ENCODE data around the gene SERP1. TPM values are rescaled to one million over a fixed set of nuclear protein-coding genes. Genes with fewer than 3 reads are reported as not detected.

The SERP1 gene
- 164 TPM for polyA plus RNA-seq (2013, experiment 1 of 2; ENCODE audit: insufficient read length)
- 142 TPM for polyA plus RNA-seq (2013, experiment 2 of 2; ENCODE audit: insufficient read length)

- DNase-seq: peak; percentile 99
Measured at GRCh38 chr3:150546226-150547044, at the start of gene SERP1, which contains the start of gene EIF2A. Gene SERP1 (minus strand): TSS chr3:150546496. CDS start chr3:150546135, 361 bp downstream. Gene EIF2A (plus strand): TSS chr3:150546787. CDS start chr3:150546803, 16 bp downstream.

- no peak for DNase-seq
Measured at GRCh38 chr3:150594150-150594549, 47.9 kb upstream of the SERP1 start.

GRCh38 chr3:150589759-150590158, 43.5 kb upstream of the SERP1 start:
- no peak for DNase-seq

DNA sequence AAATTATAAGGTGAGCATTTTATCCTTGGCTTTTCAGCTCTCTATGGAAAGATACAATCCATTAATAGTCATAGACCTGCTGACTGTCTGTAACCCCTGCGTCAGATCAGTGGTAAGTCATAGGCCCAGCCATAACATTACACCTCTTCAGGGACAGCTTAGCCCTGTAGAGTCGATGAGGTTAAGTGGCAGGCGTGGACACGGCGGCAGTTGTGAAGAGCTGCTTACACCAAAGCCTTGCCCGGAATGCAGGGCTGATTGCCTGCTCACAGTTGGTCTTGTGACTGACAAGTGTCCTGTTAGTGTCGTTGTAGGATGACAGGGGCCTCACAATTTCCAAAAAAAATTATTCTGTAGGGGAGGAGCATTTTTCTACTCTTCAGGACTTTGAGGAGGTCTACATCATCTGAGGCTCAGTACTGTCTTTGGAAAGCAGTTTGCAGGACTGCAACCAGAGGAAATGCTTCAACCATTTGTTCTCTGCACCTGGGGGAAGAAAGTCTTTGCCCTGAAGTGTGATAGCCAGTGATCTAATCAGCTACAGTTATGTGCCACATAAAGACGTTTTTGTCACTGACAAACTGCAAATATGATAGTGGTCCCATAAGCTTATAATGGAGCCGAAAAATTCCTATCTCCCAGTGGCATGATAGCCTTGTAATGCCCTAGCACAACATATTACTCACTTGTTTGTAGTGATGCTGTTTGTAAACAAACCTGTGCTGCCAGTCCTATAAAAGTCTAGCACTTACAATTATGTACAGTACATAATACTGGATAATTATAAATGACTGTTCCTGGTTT, 41.9 kb upstream of the SERP1 start:
- no peak for DNase-seq

- no peak for DNase-seq
Measured at GRCh38 chr3:150583028-150583427, 36.7 kb upstream of the SERP1 start.

DNA sequence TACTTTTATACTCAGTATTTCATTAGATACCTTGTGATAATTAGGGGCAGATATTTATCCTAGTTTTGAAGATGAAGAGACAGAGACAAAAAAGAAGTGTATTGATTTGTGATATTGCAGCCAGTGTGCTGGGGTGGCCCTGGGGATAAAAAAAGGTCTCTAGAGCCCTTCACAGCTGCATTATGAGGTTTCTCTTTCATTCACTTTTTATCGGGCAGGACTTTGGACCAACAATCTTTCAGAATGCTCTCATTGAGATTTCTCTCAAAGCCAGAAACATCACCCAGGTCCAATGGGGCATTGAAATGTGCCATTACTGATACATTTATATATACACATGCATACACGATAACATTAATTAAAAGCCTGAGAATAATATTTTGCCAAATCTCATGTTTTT, 36.3 kb upstream of the SERP1 start:
- no peak for DNase-seq

GRCh38 chr3:150581174-150581573, 34.9 kb upstream of the SERP1 start:
- no peak for DNase-seq

DNA sequence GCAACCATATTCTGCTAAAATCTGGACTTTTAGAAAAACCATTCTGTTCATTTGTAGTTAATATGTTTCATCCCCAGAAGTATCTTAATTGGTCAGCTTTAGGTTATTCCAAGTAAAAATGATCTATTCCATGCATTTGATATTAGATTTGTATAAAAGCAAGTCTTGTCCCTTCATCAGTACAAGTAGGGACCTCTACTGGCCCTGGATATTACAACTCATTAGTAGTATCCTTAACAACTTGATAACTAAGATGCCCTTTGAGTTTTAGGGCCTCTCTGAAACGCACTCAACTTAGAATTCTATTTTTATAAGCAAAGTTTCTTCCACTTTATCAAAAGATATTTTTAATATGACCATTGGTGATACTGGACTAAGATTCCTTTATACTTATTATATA, 31.6 kb upstream of the SERP1 start:
- peak; percentile 11 for DNase-seq

- no peak for DNase-seq
Measured at GRCh38 chr3:150567328-150567727, 21.0 kb upstream of the SERP1 start.

- no peak for DNase-seq
Measured at GRCh38 chr3:150564243-150564642, 17.9 kb upstream of the SERP1 start.

GRCh38 chr3:150557725-150558124, 11.4 kb upstream of the SERP1 start:
- DNase-seq: no peak

- DNase-seq: no peak
Measured at GRCh38 chr3:150556792-150557191, 10.5 kb upstream of the SERP1 start.

GRCh38 chr3:150555859-150556436, 9.7 kb upstream of the SERP1 start:
- no peak for DNase-seq

DNA sequence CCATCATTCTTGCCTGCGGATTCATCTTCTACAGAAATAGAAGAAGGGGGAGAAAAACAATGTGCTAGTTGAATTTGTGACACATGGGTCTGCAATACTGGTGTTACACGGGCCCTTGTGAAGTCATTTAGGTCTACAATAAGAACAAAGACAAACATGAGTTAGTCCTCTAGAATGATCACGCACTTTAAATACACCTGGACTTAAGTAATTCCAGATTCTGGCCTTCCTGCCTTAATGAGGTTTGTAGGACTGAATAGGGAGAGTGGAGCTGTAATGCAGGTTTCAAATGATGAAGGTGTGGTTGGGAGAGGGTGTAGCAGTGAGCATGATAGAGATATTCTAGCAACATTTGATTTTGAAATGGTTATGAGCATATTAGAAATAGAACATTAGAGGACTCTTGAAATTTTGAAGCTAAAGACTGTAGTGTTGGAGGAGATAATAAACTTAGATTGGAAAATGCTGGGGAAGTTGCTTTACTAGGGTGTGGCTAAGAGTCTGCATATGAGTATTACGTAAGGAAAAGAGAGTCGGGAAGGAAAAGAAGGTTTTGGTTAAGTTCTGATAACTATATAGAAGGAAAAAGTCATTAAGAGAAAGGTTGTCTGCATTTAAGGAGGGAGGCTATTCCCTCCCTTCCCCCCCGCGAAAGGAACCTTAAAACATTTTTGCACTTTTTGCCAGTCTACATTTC, 897 bp upstream of the SERP1 start:
- DNase-seq: no peak

DNA sequence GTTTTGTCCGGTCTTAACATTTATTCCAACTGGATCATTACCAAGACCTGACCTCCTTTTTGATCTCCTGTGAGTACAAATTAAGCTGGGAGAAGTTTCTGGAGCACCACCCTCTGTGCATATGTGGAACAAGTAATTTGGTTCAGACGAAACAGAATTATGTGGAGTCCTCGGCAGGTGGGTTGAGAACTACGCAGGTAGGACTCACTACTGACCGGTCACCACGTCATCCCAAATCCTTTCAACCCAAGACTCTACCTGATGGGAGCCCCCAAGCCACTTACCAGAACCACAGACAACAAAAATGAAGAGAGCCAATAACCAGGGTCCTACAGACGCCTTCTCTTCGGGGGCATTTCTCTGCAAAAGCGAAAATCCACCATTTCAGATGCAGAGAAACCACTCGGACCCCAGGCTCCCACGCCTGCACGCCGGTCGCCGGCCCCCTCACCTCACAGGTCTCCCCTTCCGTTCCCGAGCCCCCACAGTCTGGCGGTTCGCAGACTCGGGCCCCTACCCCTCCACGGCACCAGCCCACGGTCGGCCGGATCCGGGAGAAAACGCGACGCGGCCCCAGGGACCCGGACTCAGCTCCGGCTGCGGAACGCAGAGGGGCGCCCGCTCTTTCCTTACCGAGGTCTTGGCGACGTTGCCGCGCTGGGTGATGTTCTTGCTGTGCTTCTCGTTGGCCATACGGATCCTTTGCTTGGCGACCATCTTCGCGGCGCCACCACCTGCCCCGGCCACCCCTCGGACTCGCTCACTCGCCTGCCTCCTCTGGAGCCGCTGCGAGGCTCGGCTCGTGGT, 674 bp downstream of the SERP1 start:
- DNase-seq: peak; percentile 14

- DNase-seq: no peak
Measured at GRCh38 chr3:150544726-150545125, 1.6 kb downstream of the SERP1 start.

DNA sequence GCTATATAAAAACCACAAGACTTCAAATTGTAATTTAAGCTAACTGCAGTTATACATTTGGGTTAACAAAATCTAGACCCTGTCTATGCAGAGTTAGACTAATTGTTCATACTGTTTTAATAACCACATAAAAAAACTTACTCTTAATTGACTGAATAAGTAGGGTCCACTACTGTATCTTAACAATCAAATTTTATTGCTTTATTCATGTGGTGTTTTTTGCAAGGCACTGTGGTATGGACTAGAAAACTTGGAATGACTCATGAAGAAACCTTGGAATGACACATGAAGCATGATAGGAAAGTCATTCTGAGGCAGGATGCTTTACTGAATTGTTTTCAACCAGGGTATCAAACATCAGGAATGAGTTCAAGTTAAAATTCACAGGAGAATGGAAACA, 2.3 kb downstream of the SERP1 start:
- DNase-seq: peak; percentile 76

GRCh38 chr3:150543531-150543930, 2.8 kb downstream of the SERP1 start:
- no peak for DNase-seq

- no peak for DNase-seq
Measured at GRCh38 chr3:150543128-150543527, 3.2 kb downstream of the SERP1 start.

- DNase-seq: no peak
Measured at GRCh38 chr3:150540991-150541390, 5.3 kb downstream of the SERP1 start.

DNA sequence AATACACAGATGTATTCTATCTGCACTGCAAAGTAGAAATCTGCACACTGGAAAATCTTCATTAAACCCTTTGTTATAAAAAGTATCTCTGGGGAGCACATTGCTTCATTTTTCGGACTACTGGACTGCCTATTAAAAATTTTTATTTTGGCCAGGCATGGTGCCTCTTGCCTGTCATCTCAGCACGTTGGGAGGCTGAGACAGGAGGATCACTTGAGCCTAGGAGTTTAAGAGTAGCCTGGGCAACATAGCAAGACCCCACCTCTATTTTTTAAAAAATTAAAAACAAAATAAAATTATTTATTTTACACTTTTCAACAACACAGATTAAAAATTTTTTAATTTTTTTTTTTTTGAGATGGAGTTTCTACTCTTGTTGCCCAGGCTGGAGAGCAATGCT, 6.0 kb downstream of the SERP1 start:
- no peak for DNase-seq
